HG03095 (cell line): ENCODE results near the gene ADPRS.

ENCODE experiments used
- ATAC-seq: cut with Tn5 transposase; IDR thresholded peaks from one replicate; pipeline ENCODE4 v1.9.1; 2021; ENCODE audit warnings: moderate library complexity; ENCODE audit not compliant: unreplicated experiment

The ADPRS gene

GRCh38 chr1:36087233-36088123 is 1.2 kb upstream of the ADPRS start:
- no peak for ATAC-seq

DNA sequence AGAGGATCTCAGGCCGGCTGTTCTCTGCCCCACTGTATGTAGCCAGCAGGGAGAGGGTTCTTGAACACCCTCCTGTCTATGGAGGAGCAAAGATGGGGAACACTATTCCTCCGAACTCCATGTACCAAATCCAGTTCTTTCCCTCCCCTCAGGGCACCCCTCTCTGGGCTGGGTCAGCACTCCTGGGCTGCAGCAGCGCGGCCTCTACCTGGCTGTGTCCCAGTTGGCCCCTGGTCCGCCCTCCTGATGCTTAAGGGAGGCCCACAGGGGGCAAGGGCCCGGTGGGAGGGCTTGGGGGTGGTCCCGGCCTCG is 471 bp upstream of the ADPRS start:
- ATAC-seq: peak; percentile 3

GRCh38 chr1:36089393-36090121 is 865 bp downstream of the ADPRS start:
- peak; percentile 9 for ATAC-seq

DNA sequence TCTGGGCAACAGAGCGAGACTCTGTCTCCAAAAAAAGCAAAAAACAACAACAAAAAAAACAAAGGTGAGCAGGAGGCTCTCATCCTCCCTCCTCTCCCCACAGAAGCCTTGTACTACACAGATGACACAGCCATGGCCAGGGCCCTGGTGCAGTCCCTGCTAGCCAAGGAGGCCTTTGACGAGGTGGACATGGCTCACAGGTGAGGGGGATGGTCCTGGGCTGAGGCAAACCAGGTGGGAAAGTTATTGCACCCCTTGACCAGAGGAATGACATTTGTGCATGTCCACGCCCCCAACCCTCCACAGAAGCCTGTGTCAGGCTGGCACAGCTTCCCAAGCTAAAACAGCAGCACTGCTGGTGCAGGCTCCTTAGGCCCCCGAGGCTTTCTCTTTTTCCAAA is 2.4 kb downstream of the ADPRS start:
- no peak for ATAC-seq

DNA sequence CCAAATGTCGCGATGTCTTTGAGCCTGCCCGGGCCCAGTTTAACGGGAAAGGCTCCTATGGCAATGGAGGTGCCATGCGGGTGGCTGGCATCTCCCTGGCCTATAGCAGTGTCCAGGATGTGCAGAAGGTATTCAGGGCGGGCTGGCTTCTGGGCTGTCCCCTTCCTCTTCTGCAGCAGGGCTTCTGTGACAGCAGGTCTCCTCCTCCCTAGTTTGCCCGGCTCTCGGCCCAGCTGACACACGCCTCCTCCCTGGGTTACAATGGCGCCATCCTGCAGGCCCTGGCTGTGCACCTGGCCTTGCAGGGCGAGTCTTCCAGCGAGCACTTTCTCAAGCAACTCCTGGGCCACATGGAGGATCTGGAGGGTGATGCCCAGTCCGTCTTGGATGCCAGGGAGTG is 3.0 kb downstream of the ADPRS start:
- ATAC-seq: no peak

GRCh38 chr1:36092166-36092797 is 3.6 kb downstream of the ADPRS start:
- ATAC-seq: no peak

DNA sequence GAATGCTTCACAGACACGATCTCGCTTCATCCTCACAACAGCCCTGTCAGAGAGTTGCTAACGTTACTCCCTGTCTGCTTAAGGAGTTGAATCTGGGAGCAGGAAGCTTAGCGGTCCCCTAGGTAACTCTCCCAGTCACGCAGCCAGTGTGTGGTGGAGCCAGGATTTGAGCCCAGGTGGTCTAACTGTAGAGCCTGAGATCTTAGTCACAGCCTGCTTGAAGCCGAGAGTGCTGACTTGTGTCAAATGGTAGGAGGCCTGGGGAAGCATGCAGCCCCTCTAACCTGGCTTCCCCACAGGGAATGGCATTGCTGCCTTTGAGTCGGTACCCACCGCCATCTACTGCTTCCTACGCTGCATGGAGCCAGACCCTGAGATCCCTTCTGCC is 4.1 kb downstream of the ADPRS start:
- ATAC-seq: no peak

GRCh38 chr1:36093226-36093625 is 4.5 kb downstream of the ADPRS start:
- ATAC-seq: no peak

DNA sequence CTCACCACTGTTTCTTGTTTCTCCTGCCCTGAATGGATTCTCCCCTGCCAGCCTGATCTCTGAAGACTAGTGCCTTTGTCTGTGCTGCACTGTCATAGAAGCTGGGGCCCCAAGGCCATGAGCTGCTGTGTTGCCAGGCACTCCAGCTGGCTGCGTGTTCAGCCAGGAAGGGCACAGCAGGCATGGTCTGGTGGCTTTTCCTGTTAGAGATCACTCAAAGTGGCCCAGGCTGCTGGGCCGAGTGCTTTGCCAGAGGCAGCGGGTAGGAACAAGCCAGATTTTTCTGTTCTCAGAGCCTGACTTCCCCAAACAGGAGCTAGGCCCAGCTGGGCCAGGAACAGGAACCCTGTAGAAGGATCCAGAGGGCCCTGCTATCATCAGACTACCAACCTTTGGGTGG is 5.2 kb downstream of the ADPRS start:
- ATAC-seq: no peak

- no peak for ATAC-seq
These were observed 5.9 kb downstream of the ADPRS start for GRCh38 chr1:36094621-36095061.

GRCh38 chr1:36095760-36096405 is 7.2 kb downstream of the ADPRS start:
- no peak for ATAC-seq

DNA sequence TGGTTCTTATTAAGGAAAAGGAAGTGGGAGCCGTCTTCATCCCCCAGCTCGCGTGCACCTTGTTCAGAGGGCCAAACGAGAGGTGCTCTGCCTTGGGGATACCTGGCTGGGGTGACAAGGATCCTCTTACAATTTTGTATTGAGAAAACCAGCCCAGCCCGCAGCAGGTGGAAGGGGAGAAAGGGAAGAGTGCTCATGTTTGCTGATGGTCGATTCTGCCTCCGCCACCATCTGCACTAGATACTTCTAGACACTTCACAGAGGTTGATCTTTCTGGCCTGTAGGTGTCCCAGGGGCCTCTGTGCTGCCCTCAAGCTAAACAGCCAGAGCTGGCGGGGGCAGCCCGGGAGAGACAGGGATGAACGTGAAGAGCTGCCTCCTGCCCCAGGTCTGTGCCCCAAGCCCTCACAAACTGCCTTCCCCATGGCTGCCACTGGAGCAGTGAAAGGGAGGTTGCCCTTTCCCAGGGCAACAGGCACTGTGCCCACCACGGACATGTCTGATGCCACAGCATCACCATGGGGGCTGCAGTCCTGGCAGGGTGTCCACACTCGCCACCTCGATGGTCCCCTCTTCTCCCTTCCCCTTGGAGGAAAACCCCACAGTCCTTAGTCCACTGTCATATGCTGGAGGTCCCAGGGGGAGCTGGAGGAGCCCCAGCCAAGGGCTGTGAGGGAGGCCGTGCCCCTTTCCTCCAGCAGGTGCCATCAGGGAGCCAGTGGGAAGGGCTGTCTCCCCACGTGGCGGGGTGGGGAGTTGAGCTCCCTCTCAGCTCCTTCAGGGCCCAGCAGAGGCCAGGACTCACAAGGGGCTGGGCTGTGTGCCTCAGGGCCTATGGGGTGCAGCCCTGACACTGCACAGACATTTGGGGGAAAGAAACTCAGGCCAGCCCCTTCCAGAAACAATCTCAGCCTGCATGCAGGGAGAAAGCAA is 8.1 kb downstream of the ADPRS start:
- no peak for ATAC-seq

DNA sequence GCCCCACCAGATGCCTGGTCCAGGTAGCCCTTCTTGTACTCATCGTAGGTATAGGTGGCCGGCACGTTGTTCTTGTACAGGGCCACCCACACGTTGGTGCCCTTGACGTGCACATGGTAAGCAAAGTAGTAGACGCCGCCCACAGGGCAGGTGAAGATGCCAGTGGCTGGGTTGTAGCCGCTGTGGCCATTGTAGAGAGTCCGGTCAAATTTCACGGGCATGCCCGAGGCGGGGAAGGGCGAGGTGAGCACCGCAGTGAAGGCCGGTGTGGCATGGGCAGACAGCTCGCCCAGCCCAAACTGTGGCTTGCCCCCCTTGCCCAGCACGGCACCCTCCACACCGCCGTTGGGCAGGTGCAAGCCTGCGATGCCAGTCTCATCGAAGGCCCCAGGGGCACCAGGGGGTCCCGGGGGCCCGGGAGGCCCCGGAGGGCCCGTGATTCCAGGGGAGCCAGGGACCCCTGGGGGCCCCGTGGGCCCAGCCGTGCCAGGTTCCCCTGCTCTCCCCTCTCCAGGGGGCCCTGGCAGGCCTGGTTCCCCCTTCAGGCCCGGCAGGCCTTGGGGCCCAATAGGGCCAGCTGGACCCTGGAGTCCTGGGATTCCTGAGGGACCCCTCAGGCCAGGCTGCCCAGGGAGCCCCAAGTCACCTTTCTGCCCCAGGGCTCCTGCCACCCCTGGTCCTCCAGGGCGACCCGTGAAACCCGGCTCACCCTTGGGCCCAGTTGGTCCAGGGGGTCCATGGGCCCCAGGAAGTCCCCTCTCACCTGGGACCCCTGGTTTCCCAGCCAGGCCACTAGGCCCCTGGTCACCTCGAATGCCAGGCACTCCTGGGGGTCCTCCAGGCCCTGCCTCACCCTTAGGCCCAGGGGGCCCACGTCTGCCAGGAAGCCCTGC is 9.2 kb downstream of the ADPRS start:
- no peak for ATAC-seq

DNA sequence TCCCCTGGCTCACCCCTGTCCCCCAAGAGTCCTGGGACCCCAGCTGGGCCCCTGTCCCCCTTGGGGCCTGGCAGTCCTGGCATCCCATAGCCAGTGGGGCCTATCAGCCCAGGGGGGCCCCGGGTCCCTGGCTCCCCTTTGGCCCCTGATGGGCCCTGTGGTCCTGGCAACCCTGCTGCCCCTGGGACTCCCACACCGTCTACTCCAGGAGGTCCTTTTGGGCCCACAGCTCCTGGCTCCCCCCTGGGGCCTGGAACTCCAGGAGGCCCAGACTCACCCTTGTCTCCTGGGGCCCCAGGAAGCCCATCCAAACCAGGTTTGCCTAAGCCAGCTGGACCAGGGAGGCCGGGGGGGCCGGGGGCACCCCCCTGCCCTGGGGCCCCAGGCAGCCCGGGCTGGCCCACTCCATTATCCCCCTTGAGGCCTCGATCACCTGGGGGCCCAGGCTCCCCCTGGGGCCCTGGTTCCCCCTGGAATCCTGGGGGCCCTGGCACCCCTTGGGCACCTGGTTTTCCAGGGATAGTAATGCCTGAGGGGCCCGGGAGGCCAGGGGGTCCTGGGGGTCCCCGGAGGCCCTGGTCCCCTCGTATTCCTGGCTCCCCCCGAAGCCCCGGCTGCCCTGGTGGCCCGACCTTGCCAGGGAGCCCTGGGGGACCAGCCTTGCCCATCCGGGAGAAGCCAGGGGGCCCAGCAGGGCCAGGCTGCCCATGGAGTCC is 10.1 kb downstream of the ADPRS start:
- no peak for ATAC-seq

- peak; percentile 48 for ATAC-seq
These were observed 11.1 kb downstream of the ADPRS start for GRCh38 chr1:36099681-36100341.

DNA sequence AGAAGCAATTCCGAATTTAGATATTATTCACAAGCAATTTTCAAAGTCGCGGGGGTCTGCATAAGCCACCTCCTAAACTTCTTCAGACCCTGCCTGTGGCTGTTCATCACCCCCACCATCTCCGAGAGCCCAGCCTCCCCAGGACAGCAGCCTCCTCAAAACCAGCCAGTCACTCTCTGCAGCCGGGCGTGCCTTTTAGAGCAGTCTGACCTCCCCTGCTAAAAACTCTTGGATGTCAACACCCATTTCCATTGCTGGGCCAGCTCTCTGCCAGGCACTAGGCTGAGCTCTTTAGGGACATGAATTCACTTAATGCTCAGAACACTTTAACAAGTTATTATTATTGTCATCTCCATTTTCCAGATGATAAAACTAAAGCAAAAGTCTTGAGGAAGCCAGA is 11.7 kb downstream of the ADPRS start:
- no peak for ATAC-seq

DNA sequence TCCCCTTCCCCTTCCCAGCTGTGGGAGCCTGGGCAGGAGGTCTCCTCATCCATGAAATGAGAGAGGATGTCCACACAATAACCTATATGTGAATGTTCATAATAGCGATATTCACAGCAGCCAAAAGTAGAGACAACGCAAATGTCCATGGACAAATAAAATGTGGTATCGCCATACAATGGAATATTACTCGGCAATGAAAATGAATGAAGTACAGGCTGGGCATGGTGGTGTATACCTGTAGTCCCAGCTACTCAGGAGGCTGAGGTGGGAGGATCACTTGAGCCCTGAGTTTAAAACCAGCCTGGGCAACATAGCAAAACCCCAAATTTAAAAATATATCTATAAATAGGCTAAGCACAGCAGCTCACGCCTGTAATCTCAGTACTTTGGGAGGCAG is 12.9 kb downstream of the ADPRS start:
- no peak for ATAC-seq

DNA sequence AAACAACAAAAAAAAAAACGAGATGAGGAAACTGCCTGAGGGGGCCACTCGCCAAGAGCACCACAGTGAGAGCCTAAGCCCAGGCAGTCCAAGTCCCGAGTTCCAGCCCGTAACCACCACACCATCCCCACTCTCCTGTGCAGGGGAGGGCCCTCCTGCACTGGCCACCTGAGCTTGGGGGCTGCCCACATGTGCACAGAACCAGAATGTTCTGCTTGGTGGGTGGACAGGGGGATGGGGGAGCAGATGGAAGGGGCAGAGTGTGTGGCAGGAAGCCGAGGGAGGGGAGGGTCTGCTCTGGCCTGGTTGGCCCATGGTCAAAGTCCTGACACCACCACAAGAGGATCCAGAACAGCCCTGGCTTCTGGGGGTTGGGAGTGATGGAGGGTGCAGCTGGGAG is 17.6 kb downstream of the ADPRS start:
- ATAC-seq: no peak
